K562 (cell line): Measurements from ENCODE around the gene RAD52. TPM values are rescaled to one million over a fixed set of nuclear protein-coding genes. Genes with fewer than 3 reads are reported as not detected.
"Not testable (repeated sequence)": the region's sequence is repeated elsewhere in the genome, so short reads cannot be mapped to it uniquely, and the experiment has no call there.

Experiments used
- ATAC-seq: fragments of 200-7000 bp; cut with Tn5 transposase; 3 replicates; pipeline ENCODE4 v1.9.1; 2020; ENCODE audit warnings: moderate library complexity
- BruUV-seq: library from RNA; stranded (reverse); fragments of 400-500 nt; replicated peaks from 2 replicates; lab custom pipeline; 2021; lab: Mats Ljungman, UMichigan
- CTCF ChIA-PET: fragments of 300-600 bp; formaldehyde crosslinking; extraction: SDS; loops from one replicate; lab custom pipeline; 2021; ENCODE audit warnings: low intra/inter-chr PET ratio; lab: Yijun Ruan, JAX
- POLR2A ChIA-PET: fragments of 300-600, 350-650 bp; sonication (Branson Sonifier 250); formaldehyde crosslinking; extraction: SDS; loops from one replicate; lab custom pipeline; 2021; ENCODE audit warnings: antibody characterized with exemption, inconsistent platforms; lab: Yijun Ruan, JAX
- DNase-seq, 4 experiments: peaks; one replicate each; pipeline versions ENCODE4 v3.0.0 to v3.0.0-alpha.2; 2011 to 2018; ENCODE audit warnings: low spot score in 3 of 4, mixed read lengths in 3 of 4; ENCODE audit errors: extremely low read depth in 1 of 4
- FAIRE-seq: peaks from 2 replicates; lab custom pipeline; 2011; peaks lifted over from hg19 to GRCh38; lab: Jason Lieb, UNC
- H2AFZ ChIP-seq: 2 replicates; pipeline ENCODE4 v1.6.0; 2011; ENCODE audit warnings: low read depth, low read length, control low read depth, inconsistent platforms
- H3K27ac ChIP-seq: fragments of 200-600 bp; 3 replicates; pipeline ENCODE4 v1.8.0; 2011; ENCODE audit warnings: low read depth, mild to moderate bottlenecking, control low read depth, inconsistent platforms, low read length, moderate library complexity, mixed read lengths; ENCODE audit errors: extremely low read depth
- H3K27me3 ChIP-seq, 2 experiments: fragments of 300-600 bp in 1 of 2; 2 replicates in 1 of 2; 3 replicates in 1 of 2; pipeline versions ENCODE4 v1.6.0 to v1.8.0; 2011; ENCODE audit warnings: inconsistent platforms in 2 of 2, low read length in 2 of 2, mild to moderate bottlenecking in 1 of 2, mixed read lengths in 1 of 2, moderate library complexity in 1 of 2; ENCODE audit not compliant: control insufficient read depth in 2 of 2, insufficient read depth in 2 of 2
- H3K36me3 ChIP-seq: fragments of 300-600 bp; 3 replicates; pipeline ENCODE4 v1.8.0; 2011; ENCODE audit warnings: mild to moderate bottlenecking, low read length, inconsistent platforms; ENCODE audit not compliant: control insufficient read depth, insufficient read depth
- H3K4me1 ChIP-seq, 2 experiments: fragments of 200-600 bp in 1 of 2; replicated peaks in 1 of 2; 2 replicates in 1 of 2; 3 replicates in 1 of 2; pipeline versions ENCODE4 v1.5.1 to v1.8.0; 2011; ENCODE audit warnings: inconsistent platforms in 2 of 2, low read length in 2 of 2, mild to moderate bottlenecking in 1 of 2, mixed read lengths in 1 of 2, moderate library complexity in 1 of 2; ENCODE audit not compliant: control insufficient read depth in 2 of 2, insufficient read depth in 2 of 2
- H3K4me2 ChIP-seq: 2 replicates; pipeline ENCODE4 v1.6.1; 2011; ENCODE audit warnings: low read length, control low read depth, inconsistent platforms, mixed read lengths; ENCODE audit not compliant: insufficient read depth
- H3K4me3 ChIP-seq: fragments of 200-600 bp; sonication (generic), shearing (Covaris generic); 2 replicates; pipeline ENCODE4 v1.5.1; 2016; ENCODE audit warnings: control low read depth, inconsistent platforms
- H3K79me2 ChIP-seq: fragments of 200-600 bp; 3 replicates; pipeline ENCODE4 v1.8.0; 2011; ENCODE audit warnings: low read length, inconsistent platforms; ENCODE audit not compliant: control insufficient read depth, insufficient read depth
- H3K9ac ChIP-seq, 2 experiments: 2 replicates each; pipeline versions ENCODE4 v1.6.0 to v1.6.1; 2011; ENCODE audit warnings: low read depth in 2 of 2, low read length in 2 of 2, control low read depth in 1 of 2, inconsistent platforms in 1 of 2, mild to moderate bottlenecking in 1 of 2, mixed read lengths in 1 of 2; ENCODE audit not compliant: insufficient read depth in 1 of 2
- H3K9me1 ChIP-seq: one replicate; pipeline ENCODE4 v1.6.0; 2011; ENCODE audit warnings: inconsistent platforms, mild to moderate bottlenecking, low read length, moderate library complexity; ENCODE audit not compliant: control insufficient read depth, insufficient read depth
- H3K9me3 ChIP-seq: replicated peaks from 2 replicates; pipeline ENCODE4 v1.5.1; 2011; ENCODE audit warnings: low read depth, low read length, inconsistent platforms; ENCODE audit not compliant: control insufficient read depth, insufficient read depth
- H4K20me1 ChIP-seq: replicated peaks from 2 replicates; pipeline ENCODE4 v1.6.1; 2011; ENCODE audit warnings: low read length, inconsistent platforms, mixed read lengths; ENCODE audit not compliant: control insufficient read depth, insufficient read depth
- E4F1 ChIP-seq: fragments of 250-450 bp; sonication (Bioruptor Pico); IDR thresholded peaks from 2 replicates; pipeline ENCODE4 v1.5.0; 2021; ENCODE audit warnings: mild to moderate bottlenecking, borderline replicate concordance
- SMAD1 ChIP-seq: fragments of 150-350 bp; IDR thresholded peaks from 2 replicates; pipeline ENCODE4 v1.6.1; 2014; ENCODE audit warnings: low read length, low read depth; ENCODE audit not compliant: partially characterized antibody
- ZNF740 ChIP-seq, 3 experiments: fragments of 200-800 bp in 1 of 3; sonication (Bioruptor generic) in 1 of 3; sonication (generic) in 1 of 3; formaldehyde crosslinking in 1 of 3; IDR thresholded peaks; 2 replicates each; pipeline versions ENCODE4 v1.6.1 to v1.8.0; 2016 to 2022; ENCODE audit warnings: mild to moderate bottlenecking in 2 of 3, missing compliant biosample characterization in 2 of 3, missing genetic modification characterization in 2 of 3, missing genetic modification reagents in 1 of 3
- WGBS: fragments of 100-300 bp; shearing (Covaris generic); methylation state at CpG from one replicate; pipeline ENCODE4 v1.1.6; 2016; ENCODE audit warnings: low coverage, mixed read lengths; ENCODE audit not compliant: insufficient coverage; ENCODE audit errors: missing lambda C conversion rate; 5-methylcytosine and 5-hydroxymethylcytosine counted together
- in situ Hi-C: fragments of 300-500 bp; cut with MboI; formaldehyde crosslinking; loops from 4 replicates; pipeline ENCODE4 v1.15.0; 2018; ENCODE audit warnings: inconsistent platforms, mixed read lengths
- intact Hi-C: fragments of 100-400 bp; cut with micrococcal nuclease; formaldehyde crosslinking; loops from 2 replicates; pipeline ENCODE4 v1.14.2; 2022
- polyA plus RNA-seq, 8 experiments: library from polyadenylated mRNA; depleted of rRNA in 4 of 8; stranded (reverse) in 5 of 8; unstranded in 3 of 8; fragments of >200 nt; fragmentation: Nextera tagmentation in 2 of 8; fragmentation: Illumina TruSeq in 1 of 8; extraction: Ambion mirVana in 2 of 8; extraction: Trizol in 1 of 8; gene quantifications; 2 replicates each; pipeline versions ENCODE4 v1.2.1 to v1.2.3, GENCODE V29; 2011 to 2014; ENCODE audit warnings: inconsistent platforms in 1 of 8, missing spikeins in 1 of 8
- total RNA-seq, 7 experiments: library from RNA; depleted of rRNA in 6 of 7; stranded (reverse); fragments of >200 nt in 6 of 7; fragmentation: Illumina TruSeq in 2 of 7; extraction: Trizol in 2 of 7; gene quantifications; 2 replicates each; pipeline versions ENCODE4 v1.2.1 to v1.2.3, GENCODE V29; 2011 to 2021; ENCODE audit warnings: low replicate concordance in 1 of 7

Gene RAD52
- total and polyA plus RNA-seq, 9 of the 15 experiments (the other 6 are each of a cell fraction or from before 2014, with no cell fraction given), result 1.3 to 15.9 (median 9.3) TPM

GRCh38 chr12:938810-939209, 10.7 kb downstream of the RAD52 start (continued):
- TF ChIP-seq E4F1 (CRISPR knock-in tag) (no peak), ZNF740 (CRISPR knock-in tag; IDR thresholded peaks at IDR 0.05) (no peak), ZNF740 (tag; IDR thresholded peaks at IDR 0.05) (no peak)

- H3K9me3 ChIP-seq, result no peaks in the 10 kb centered on the region
- H3K9ac ChIP-seq, result no peak overlapping the region
- no peaks in the 10 kb centered on the region for H3K9me1 ChIP-seq
- 80% methylated on average over 5 of the region's 8 CpGs for WGBS
- TF ChIP-seq SMAD1, result no peak
- no peak overlapping the region for H3K4me2 ChIP-seq
- ATAC-seq (no peak), FAIRE-seq (no peak), DNase-seq (no peak)
- peaks cover 19% of the 10 kb centered on the region; the same call in 2 of the 3 replicates for H3K36me3 ChIP-seq
- H3K4me1 ChIP-seq, result no peaks in the 10 kb centered on the region; a peak in 1 of 5 replicates
- in situ Hi-C loops (no loop called here), intact Hi-C loops (no loop called here)
- no peak overlapping the region for H3K4me3 ChIP-seq
- ChIA-PET CTCF (no interaction called here), POLR2A (interaction anchor here (0.6 to 1.4 kb wide), 3 partner anchors 13 to 675 kb away, joined by 3 to 6 read pairs (median 3); partner anchors contain the start of gene RAD52)
- no peaks in the 10 kb centered on the region for H3K79me2 ChIP-seq
- no peaks in the 10 kb centered on the region for H3K27me3 ChIP-seq
- H4K20me1 ChIP-seq, result no peaks in the 10 kb centered on the region
- BruUV-seq, result no TSS peak
- H2AFZ ChIP-seq, result no peak overlapping the region
- no peak overlapping the region for H3K27ac ChIP-seq
Observed at GRCh38 chr12:936377-937345, 12.8 kb downstream of the RAD52 start.

GRCh38 chr12:935891-936290, 13.6 kb downstream of the RAD52 start:
- ATAC-seq, BruUV-seq, H3K9me3 ChIP-seq, H2AFZ ChIP-seq, POLR2A ChIA-PET, in situ Hi-C loops, CTCF ChIA-PET, H3K9ac ChIP-seq, H3K4me3 ChIP-seq, H3K4me2 ChIP-seq, intact Hi-C loops, H4K20me1 ChIP-seq, H3K4me1 ChIP-seq, DNase-seq, H3K79me2 ChIP-seq, H3K9me1 ChIP-seq, H3K27me3 ChIP-seq, H3K27ac ChIP-seq, FAIRE-seq: not testable (repeated sequence)
- WGBS, result 92% methylated on average over 12 of the region's 12 CpGs
- H3K36me3 ChIP-seq, result peaks cover 26% of the 10 kb centered on the region; the same call in 2 of the 3 replicates
